Skeletal muscle satellite cell (primary cell): ENCODE results near the gene YIF1B. TPM values are rescaled to one million over a fixed set of nuclear protein-coding genes. Genes with fewer than 3 reads are reported as not detected.
A peak's percentile ranks its signal among the peaks of the same experiment; 100 is the strongest.
"Not testable (repeated sequence)": the region's sequence is repeated elsewhere in the genome, so short reads cannot be mapped to it uniquely, and the experiment has no call there.

Experiments used
- H3K27me3 ChIP-seq: 2 replicates; pipeline ENCODE4 v1.7.0; 2013; ENCODE audit warnings: low read length; ENCODE audit not compliant: control insufficient read depth, insufficient read depth
- H3K36me3 ChIP-seq: 2 replicates; pipeline ENCODE4 v1.7.0; 2013; ENCODE audit warnings: mild to moderate bottlenecking, control low read depth, low read length; ENCODE audit not compliant: insufficient read depth
- H3K4me1 ChIP-seq: 2 replicates; pipeline ENCODE4 v1.7.0; 2013; ENCODE audit warnings: low read length; ENCODE audit not compliant: control insufficient read depth, insufficient read depth
- H3K4me2 ChIP-seq: 2 replicates; pipeline ENCODE4 v1.7.0; 2013; ENCODE audit warnings: mild to moderate bottlenecking, low read length
- H3K4me3 ChIP-seq: 2 replicates; pipeline ENCODE4 v1.7.0; 2013; ENCODE audit warnings: low read length
- H3K9ac ChIP-seq: 2 replicates; pipeline ENCODE4 v1.7.0; 2013; ENCODE audit warnings: mild to moderate bottlenecking, low read depth, low read length, moderate library complexity
- H3K9me3 ChIP-seq: replicated peaks from 2 replicates; pipeline ENCODE4 v1.7.0; 2013; ENCODE audit warnings: mild to moderate bottlenecking, control low read depth, low read length
- total RNA-seq: library from RNA; depleted of rRNA; stranded (reverse); fragments of >200 nt; gene quantifications from 2 replicates; pipeline ENCODE4 v1.2.3, GENCODE V29; 2012; rRNA removed

The YIF1B gene, protein sequence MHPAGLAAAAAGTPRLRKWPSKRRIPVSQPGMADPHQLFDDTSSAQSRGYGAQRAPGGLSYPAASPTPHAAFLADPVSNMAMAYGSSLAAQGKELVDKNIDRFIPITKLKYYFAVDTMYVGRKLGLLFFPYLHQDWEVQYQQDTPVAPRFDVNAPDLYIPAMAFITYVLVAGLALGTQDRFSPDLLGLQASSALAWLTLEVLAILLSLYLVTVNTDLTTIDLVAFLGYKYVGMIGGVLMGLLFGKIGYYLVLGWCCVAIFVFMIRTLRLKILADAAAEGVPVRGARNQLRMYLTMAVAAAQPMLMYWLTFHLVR
- 88.2 and 101 TPM in 2 replicates for total RNA-seq

GRCh38 chr19:38315657-38316476, at the start of gene YIF1B:
Gene YIF1B, minus strand, starts transcription at chr19:38315947. Its CDS starts 30 bp downstream, at chr19:38315917.
- H3K4me2 ChIP-seq, result peak within 1 kb of the TSS; percentile 99
- H3K4me3 ChIP-seq, result peak within 1 kb of the TSS; percentile 75
- no peaks in the 10 kb centered on the region for H3K27me3 ChIP-seq
- H3K9me3 ChIP-seq, result no peaks in the 10 kb centered on the region
- peaks cover 21% of the 10 kb centered on the region for H3K4me1 ChIP-seq
- no peaks in the 10 kb centered on the region for H3K36me3 ChIP-seq
- H3K9ac ChIP-seq, result peak within 1 kb of the TSS; percentile 83

DNA sequence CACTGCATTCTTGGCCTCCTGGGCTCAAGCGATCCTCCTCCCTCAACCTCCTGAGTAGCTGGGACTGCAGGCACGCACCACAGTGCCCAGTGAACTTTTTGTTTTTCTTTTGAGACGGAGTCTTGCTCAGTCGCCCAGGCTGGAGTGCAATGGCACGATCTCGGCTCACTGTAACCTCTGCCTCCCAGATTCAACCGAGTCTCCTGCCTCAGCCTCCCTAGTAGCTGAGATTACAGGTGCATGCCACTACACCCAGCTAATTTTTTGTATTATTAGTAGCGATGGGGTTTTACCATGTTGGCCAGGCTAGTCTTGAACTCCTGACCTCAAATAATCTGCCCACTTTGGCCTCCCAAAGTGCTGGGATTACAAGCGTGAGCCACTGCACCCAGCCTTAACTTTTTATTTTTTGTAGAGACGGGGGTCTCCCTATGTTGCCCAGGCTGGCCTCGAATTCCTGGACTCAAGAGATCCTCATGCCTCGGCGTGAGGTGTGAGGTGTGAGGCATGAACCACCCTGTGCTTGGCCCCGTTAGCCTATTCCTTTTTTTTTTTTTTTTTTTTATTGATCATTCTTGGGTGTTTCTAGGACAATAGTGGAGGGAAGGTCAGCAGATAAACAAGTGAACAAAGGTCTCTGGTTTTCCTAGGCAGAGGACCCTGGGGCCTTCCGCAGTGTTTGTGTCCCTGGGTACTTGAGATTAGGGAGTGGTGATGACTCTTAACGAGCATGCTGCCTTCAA, 47.4 kb upstream of the YIF1B start:
- Histone ChIP-seq H3K4me2 (peak overlapping the region; percentile 88), H3K4me3 (peak overlapping the region; percentile 73), H3K27me3 (peaks cover 46% of the 10 kb centered on the region)
- H3K9me3 ChIP-seq, H3K36me3 ChIP-seq, H3K4me1 ChIP-seq, H3K9ac ChIP-seq: not testable (repeated sequence)

- no peaks in the 10 kb centered on the region for H3K9me3 ChIP-seq
- H3K4me1 ChIP-seq, result peaks cover 4% of the 10 kb centered on the region
- peak overlapping the region; percentile 88 for H3K4me2 ChIP-seq
- peaks cover 46% of the 10 kb centered on the region for H3K27me3 ChIP-seq
- H3K4me3 ChIP-seq, result peak overlapping the region; percentile 73
- H3K36me3 ChIP-seq, result no peaks in the 10 kb centered on the region
- peak overlapping the region; percentile 9 for H3K9ac ChIP-seq
Measured at GRCh38 chr19:38362076-38362945, 46.6 kb upstream of the YIF1B start.

- H3K9ac ChIP-seq, result no peak overlapping the region
- peak overlapping the region; percentile 73 for H3K4me3 ChIP-seq
Measured at GRCh38 chr19:38361633-38362075, 45.9 kb upstream of the YIF1B start.

GRCh38 chr19:38360839-38361631, 45.3 kb upstream of the YIF1B start:
- H3K4me3 ChIP-seq, result peak overlapping the region; percentile 73
- no peaks in the 10 kb centered on the region for H3K9me3 ChIP-seq
- H3K36me3 ChIP-seq, result no peaks in the 10 kb centered on the region
- H3K4me1 ChIP-seq, result peaks cover 4% of the 10 kb centered on the region
- H3K4me2 ChIP-seq, result peak overlapping the region; percentile 88
- H3K9ac ChIP-seq, result no peak overlapping the region
- peaks cover 47% of the 10 kb centered on the region for H3K27me3 ChIP-seq

More at GRCh38 chr19:38361633-38362075, 45.9 kb upstream of the YIF1B start:
- Histone ChIP-seq H3K4me1 (peaks cover 4% of the 10 kb centered on the region), H3K36me3 (no peaks in the 10 kb centered on the region), H3K4me2 (peak overlapping the region; percentile 88), H3K9me3 (no peaks in the 10 kb centered on the region), H3K27me3 (peaks cover 44% of the 10 kb centered on the region)

DNA sequence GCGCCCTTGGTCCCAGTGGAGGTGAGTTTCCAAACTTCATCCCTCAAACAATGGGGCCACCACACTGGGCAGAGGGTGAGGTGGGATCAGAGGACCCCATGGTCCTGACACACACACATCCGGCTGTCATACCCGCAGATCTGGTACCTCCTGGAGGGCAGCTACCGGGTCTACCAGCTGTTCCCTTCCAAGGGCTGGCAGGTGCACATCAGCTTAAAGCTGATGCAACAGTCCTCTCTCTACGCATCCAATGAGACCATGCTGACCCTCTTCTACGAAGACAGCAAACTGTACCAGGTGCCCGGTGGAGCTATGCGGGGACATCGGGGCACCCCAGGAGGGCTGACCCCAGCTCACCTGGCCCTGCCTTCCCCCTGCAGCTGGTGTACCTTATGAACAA, 44.6 kb upstream of the YIF1B start:
- Histone ChIP-seq H3K9me3 (no peaks in the 10 kb centered on the region), H3K9ac (no peak overlapping the region), H3K4me1 (peaks cover 4% of the 10 kb centered on the region), H3K36me3 (no peaks in the 10 kb centered on the region), H3K4me3 (no peak overlapping the region), H3K4me2 (no peak overlapping the region), H3K27me3 (peaks cover 49% of the 10 kb centered on the region)

DNA sequence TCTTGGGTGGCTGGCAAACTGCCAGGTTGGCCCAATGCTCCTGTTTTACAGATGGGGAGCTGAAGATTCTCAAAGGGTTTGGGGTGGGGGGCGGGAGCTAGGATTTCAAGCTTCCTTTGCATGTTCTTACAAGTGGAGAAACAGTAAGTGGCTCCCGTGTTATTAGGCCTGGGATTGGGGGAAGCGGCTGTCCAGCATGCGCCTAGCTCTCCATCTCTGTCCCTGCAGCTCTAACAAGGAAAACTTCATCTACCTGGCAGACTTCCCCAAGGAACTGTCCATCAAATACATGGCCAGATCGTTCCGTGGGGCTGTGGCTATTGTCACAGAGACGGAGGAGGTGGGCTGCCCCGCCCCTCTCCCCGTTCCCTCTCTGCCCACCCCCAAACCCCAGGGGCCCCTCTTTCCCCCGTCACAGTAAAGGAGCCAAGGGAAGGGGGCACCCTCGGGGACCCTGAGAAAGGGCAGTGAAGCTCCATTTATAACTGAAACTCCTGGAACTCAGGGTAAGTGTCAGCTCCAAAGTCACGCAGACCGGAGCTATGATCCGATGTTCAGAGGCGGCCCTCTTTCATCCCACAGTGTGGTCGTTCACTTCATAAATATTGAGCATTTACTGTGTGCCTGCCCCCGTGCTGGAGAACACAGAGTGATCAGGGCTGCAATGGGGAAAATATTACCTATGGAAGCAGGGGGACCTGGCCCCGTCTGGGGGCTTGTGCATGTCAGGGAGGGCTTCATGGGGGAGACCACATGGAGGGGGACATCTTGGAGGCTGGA, 43.7 kb upstream of the YIF1B start:
- no peaks in the 10 kb centered on the region for H3K9me3 ChIP-seq
- peaks cover 53% of the 10 kb centered on the region for H3K27me3 ChIP-seq
- no peak overlapping the region for H3K9ac ChIP-seq
- H3K4me3 ChIP-seq, result no peak overlapping the region
- no peaks in the 10 kb centered on the region for H3K36me3 ChIP-seq
- H3K4me1 ChIP-seq, result peaks cover 4% of the 10 kb centered on the region
- H3K4me2 ChIP-seq, result no peak overlapping the region

DNA sequence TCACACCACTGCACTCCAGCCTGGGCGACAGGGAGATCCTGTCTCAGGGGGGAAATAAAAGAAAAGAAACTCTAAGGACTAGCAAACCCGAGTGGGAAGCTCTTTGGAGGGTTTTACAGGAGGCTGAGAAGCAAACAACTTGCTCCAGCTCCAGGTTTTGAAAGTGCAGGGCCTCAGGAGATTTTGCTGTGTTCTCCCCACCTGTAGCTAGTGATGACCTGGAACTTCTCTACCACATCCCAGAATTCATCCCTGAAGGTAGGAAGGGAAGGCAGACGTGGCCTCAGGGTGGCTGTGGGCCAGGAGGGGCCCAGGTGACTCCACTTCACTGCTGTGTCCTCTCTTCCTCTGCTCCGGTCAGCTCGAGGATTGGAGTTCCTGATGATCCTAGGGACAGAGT, 42.3 kb upstream of the YIF1B start:
- Histone ChIP-seq H3K9ac (no peak overlapping the region), H3K4me2 (no peak overlapping the region), H3K9me3 (no peaks in the 10 kb centered on the region), H3K27me3 (peaks cover 57% of the 10 kb centered on the region), H3K36me3 (no peaks in the 10 kb centered on the region), H3K4me1 (peaks cover 4% of the 10 kb centered on the region), H3K4me3 (no peak overlapping the region)

DNA sequence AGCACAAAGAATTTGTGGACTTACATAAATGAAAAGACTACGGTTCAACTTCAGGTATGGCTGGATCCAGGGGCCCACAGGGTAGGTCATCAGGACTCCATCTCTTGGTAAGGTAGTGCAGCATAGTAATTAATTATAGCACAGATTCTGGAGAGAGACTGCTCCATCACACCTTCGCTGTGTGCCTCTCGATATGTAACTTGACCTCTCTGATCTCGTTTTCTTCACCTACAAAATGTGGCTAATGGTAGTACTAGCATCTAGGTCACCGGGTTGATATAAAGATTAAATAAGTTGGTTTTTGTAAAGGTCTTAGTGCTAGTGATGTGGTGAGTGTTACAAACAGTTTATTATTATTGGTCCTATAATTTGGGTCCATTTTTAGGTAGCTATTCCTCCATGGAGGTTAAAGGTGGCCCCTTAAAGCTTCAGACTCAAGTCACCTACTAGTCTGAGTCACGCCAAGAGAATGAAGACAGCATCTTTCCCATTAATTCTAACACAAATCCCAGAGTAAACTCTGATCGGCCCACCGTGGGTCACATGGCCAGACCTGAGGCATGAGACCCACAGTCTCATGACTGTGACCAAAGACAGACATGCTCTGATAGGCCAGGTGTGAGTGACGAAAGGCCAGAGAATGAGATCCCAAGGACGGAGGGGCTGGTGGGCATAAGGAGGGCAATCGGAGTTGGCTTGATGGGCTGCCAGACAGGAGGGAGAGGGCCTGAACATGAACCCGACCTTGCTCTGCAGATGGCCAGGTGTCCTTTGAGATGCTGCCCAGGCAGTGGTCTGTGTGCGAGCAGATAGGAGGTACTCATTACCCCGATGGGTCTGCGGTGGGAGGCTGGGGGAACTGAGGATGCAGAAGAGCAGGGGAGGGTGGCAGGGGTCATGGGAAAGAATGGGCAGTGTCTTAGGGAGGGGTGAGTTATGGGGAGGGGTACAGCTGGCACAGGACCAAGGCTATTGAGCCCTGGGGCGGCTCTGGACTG, 40.3 kb upstream of the YIF1B start:
- Histone ChIP-seq H3K4me2 (no peak overlapping the region), H3K36me3 (no peaks in the 10 kb centered on the region), H3K9ac (no peak overlapping the region), H3K4me1 (no peaks in the 10 kb centered on the region), H3K4me3 (no peak overlapping the region), H3K9me3 (no peaks in the 10 kb centered on the region), H3K27me3 (peaks cover 64% of the 10 kb centered on the region)
